Dedifferentiated amniotic fluid mesenchymal stem cell (primary cell): ENCODE data around the gene SF3A1.
A peak's percentile ranks its signal among the peaks of the same experiment; 100 is the strongest.

Experiments
- DNase-seq: peaks from one replicate; pipeline ENCODE4 v3.0.0-alpha.2; 2016; ENCODE audit errors: extremely low spot score

Gene SF3A1

GRCh38 chr22:30305519-30305905 lies 51.2 kb downstream of the SF3A1 start:
- no peak for DNase-seq

- peak; percentile 35 for DNase-seq
Observed at GRCh38 chr22:30304495-30305244, 52.0 kb downstream of the SF3A1 start.

GRCh38 chr22:30302810-30303138 lies 53.9 kb downstream of the SF3A1 start:
- no peak for DNase-seq

- DNase-seq = peak; percentile 77
Observed at GRCh38 chr22:30301995-30302809, 54.5 kb downstream of the SF3A1 start.

- no peak for DNase-seq
Observed at GRCh38 chr22:30299322-30299721, 57.4 kb downstream of the SF3A1 start.

- DNase-seq = no peak
Observed at GRCh38 chr22:30297991-30298701, 58.5 kb downstream of the SF3A1 start.

GRCh38 chr22:30297276-30297990 lies 59.3 kb downstream of the SF3A1 start:
- no peak for DNase-seq

GRCh38 chr22:30296833-30297232 lies 59.9 kb downstream of the SF3A1 start:
- DNase-seq = no peak

- DNase-seq = no peak
Observed at GRCh38 chr22:30296324-30296723, 60.4 kb downstream of the SF3A1 start.

- no peak for DNase-seq
Observed at GRCh38 chr22:30295576-30295975, 61.1 kb downstream of the SF3A1 start.

GRCh38 chr22:30294830-30295229 lies 61.9 kb downstream of the SF3A1 start:
- no peak for DNase-seq

- no peak for DNase-seq
Observed at GRCh38 chr22:30294066-30294465, 62.6 kb downstream of the SF3A1 start.

- no peak for DNase-seq
Observed at GRCh38 chr22:30293026-30293425, 63.7 kb downstream of the SF3A1 start.

- DNase-seq = no peak
Observed at GRCh38 chr22:30292069-30292970, 64.4 kb downstream of the SF3A1 start.

- DNase-seq = peak; percentile 19
Observed at GRCh38 chr22:30291058-30291892, 65.4 kb downstream of the SF3A1 start.

GRCh38 chr22:30290342-30291057 lies 66.2 kb downstream of the SF3A1 start:
- DNase-seq = no peak

- DNase-seq = no peak
Observed at GRCh38 chr22:30289980-30290313, 66.7 kb downstream of the SF3A1 start.

GRCh38 chr22:30289141-30289979 lies 67.3 kb downstream of the SF3A1 start, which contains the start of gene CASTOR1:
TSS of gene CASTOR1 (minus strand) at chr22:30289505. CDS start at chr22:30289497, 8 bp downstream.
- peak; percentile 98 for DNase-seq
